Measurements from ENCODE around the gene TMED7.
A peak's percentile ranks its signal among the peaks of the same experiment; 100 is the strongest.
"Not testable (repeated sequence)": the region's sequence is repeated elsewhere in the genome, so short reads cannot be mapped to it uniquely, and the experiment has no call there.

TMED7 gene

GRCh38 chr5:115625579-115626444, at the start of gene TMED7:
Gene TMED7, minus strand, starts transcription at chr5:115626036. Its CDS starts 244 bp downstream, at chr5:115625792.
- DNase-seq (ENCODE audit: low read depth) = peak; percentile 96

DNA sequence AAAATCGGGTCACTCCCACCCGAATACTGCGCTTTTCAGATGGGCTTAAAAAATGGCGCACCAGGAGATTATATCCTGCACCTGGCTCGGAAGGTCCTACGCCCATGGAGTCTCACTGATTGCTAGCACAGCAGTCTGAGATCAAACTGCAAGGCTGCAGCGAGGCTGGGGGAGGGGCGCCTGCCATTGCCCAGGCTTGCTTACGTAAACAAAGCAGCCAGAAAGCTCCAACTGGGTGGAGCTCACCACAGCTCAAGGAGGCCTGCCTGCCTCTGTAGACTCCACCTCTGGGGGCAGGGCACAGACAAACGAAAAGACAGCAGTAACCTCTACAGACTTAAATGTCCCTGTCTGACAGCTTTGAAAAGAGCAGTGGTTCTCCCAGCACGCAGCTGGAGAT, 48.9 kb upstream of the TMED7 start:
- not testable (repeated sequence) for DNase-seq (ENCODE audit: low read depth)

DNA sequence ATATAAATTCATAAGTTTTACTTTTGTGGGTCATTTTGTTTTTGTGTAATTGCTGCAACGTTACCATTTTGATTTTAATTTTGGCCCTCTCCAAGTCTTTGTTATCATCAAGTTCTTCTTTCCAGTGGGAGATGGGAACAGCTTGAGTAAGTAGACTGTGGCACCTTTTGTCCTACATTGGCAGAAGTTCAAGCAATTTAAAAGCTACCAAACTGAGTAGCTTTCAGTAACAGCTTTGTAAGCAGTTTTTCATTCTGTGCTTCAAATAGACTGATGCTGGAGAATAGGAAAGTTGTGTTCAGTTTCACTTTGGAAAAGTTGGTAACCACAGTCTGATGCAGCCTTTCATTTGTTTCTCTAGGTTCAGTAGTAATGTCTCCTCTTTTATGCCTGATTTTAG, 47.8 kb upstream of the TMED7 start:
- no peak for DNase-seq (ENCODE audit: low read depth)

GRCh38 chr5:115671939-115672338, 46.1 kb upstream of the TMED7 start:
- DNase-seq (ENCODE audit: low read depth) = no peak

GRCh38 chr5:115666023-115666422, 40.2 kb upstream of the TMED7 start:
- no peak for DNase-seq (ENCODE audit: low read depth)

DNA sequence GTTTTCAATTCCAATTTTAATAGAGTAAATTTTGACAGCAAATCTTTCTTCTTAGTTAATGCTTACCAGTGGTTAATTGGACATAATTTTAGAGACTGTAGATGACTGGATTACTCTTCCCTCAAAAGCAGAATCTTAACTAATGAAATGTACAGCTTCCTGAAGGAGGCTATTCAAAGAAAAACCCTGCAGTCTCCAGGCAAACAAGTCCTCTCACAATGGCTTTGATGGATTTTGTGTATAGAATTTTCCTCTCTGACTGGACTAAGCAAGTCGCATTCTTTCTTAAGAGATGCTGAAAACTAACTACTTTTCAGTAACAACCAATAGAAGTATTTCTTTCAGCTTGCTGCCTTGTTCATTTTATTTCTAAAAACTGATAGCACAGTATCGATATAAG, 35.7 kb upstream of the TMED7 start:
- DNase-seq (ENCODE audit: low read depth) = no peak

GRCh38 chr5:115661101-115661500, 35.3 kb upstream of the TMED7 start:
- no peak for DNase-seq (ENCODE audit: low read depth)

GRCh38 chr5:115657881-115658233, 32.0 kb upstream of the TMED7 start:
- peak; percentile 41 for DNase-seq (ENCODE audit: low read depth)

GRCh38 chr5:115657125-115657880, 31.5 kb upstream of the TMED7 start:
- DNase-seq (ENCODE audit: low read depth) = no peak

GRCh38 chr5:115656404-115656803, 30.6 kb upstream of the TMED7 start:
- no peak for DNase-seq (ENCODE audit: low read depth)

DNA sequence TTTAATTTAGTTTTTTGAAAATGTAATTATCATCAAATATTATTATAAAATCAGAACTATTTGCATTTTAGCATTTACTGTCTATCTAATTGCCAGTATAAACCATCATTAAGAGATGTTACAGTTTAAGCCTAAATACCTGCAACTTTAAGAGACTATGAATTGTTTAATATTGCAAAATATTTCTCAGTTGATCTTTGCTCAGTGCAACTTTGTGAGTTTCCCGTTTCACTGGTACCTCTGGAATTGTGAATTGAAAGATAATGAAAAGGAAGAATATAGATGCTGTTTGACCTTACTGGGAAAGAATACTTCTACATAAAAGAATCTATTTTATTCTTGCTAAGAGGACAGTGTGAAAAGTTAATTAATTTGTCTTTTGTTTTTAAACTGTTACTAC, 30.2 kb upstream of the TMED7 start:
- DNase-seq (ENCODE audit: low read depth) = no peak

GRCh38 chr5:115649541-115649940, 23.7 kb upstream of the TMED7 start:
- no peak for DNase-seq (ENCODE audit: low read depth)

GRCh38 chr5:115648056-115648455, 22.2 kb upstream of the TMED7 start:
- no peak for DNase-seq (ENCODE audit: low read depth)

DNA sequence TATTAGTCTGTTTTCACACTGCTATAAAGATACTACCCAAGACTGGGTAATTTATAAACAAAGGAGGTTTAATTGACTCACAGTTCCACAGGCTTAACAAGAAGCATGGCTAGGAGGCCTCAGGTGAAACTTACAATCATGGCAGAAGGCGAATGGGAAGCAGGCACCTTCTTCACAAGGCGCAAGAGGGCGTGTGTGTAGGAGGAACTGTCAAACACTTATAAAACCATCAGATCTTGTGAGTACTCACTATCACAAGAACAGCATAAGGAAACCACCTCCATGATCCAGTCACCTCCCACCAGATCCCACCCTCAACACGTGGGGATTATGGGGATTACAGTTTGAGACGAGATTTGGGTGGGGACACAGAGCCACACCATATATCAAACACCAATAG, 19.6 kb upstream of the TMED7 start:
- DNase-seq (ENCODE audit: low read depth) = not testable (repeated sequence)

- DNase-seq (ENCODE audit: low read depth) = no peak
Measured at GRCh38 chr5:115644046-115644445, 18.2 kb upstream of the TMED7 start.

DNA sequence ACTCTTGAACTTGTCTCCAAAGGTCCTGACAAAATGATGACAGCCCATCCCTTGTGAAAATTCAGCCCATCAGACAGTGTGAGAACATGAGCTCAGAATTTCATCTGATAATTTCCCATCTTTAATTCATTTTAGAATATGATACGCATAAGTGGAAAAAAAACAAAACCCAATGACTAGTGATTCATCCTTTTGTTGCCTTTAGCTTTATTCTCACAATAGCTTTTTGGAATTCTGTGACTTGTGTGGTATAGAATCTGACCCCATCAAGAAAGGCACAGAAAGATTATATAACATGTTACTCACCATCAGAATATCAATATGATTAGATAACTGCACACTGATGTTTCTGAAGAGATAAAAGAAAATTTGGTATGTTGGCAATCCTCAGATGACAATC, 16.1 kb upstream of the TMED7 start:
- no peak for DNase-seq (ENCODE audit: low read depth)

DNA sequence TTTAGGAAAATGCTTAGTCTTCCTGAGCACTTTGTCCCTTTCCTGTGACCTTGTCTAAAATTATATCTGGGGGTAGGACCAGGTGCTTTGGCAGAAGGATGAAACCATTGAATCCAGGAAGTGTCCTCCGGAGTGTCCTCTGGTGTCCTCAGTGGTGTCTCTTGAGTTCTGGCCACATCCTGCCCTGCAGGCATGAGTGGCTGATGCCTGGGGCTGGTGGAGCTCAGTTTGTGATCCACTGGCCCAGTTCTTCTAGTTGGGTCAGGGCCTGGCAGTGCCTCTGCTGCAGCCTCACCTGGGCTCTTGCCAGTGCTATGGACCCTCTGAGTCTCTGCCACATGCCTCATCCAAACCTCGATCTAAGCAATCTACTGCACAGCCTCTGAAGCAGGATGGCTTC, 14.4 kb upstream of the TMED7 start:
- no peak for DNase-seq (ENCODE audit: low read depth)

DNA sequence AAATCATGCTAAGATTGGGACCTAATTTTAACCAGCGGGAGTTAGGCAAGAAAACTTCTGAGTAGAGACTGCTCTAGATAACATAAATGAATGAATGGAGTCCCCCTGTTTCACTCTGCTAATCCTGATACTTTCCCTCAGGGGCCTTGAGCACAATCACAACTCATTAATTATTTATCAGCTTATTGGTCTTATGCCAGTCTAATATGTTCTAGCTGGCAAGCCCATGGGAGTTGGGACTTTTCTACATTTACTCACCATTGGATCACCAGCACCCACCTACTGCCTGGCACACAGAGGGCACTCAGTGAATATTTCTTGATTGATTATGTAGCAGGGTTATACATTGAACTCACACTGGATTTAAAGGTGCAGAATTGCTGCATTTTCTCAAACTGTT, 13.5 kb upstream of the TMED7 start:
- DNase-seq (ENCODE audit: low read depth) = no peak

- no peak for DNase-seq (ENCODE audit: low read depth)
Measured at GRCh38 chr5:115637507-115637906, 11.7 kb upstream of the TMED7 start.

GRCh38 chr5:115636008-115636407, 10.2 kb upstream of the TMED7 start:
- no peak for DNase-seq (ENCODE audit: low read depth)

- peak; percentile 64 for DNase-seq (ENCODE audit: low read depth)
Measured at GRCh38 chr5:115634343-115635132, 8.7 kb upstream of the TMED7 start.

GRCh38 chr5:115629903-115630302, 4.1 kb upstream of the TMED7 start:
- no peak for DNase-seq (ENCODE audit: low read depth)
